ENCODE results near the gene TMEM108.

Gene TMEM108

GRCh38 chr3:133055339-133055738 lies 17.1 kb downstream of the TMEM108 start:
- no peak for DNase-seq

- DNase-seq, result no peak
Measured at GRCh38 chr3:133058243-133058642, 20.1 kb downstream of the TMEM108 start.

GRCh38 chr3:133058831-133059230 lies 20.6 kb downstream of the TMEM108 start:
- no peak for DNase-seq

GRCh38 chr3:133065193-133065961 lies 27.2 kb downstream of the TMEM108 start:
- DNase-seq, result no peak

GRCh38 chr3:133066026-133066425 lies 27.8 kb downstream of the TMEM108 start:
- no peak for DNase-seq

GRCh38 chr3:133069556-133070286 lies 31.5 kb downstream of the TMEM108 start:
- no peak for DNase-seq

GRCh38 chr3:133074977-133075376 lies 36.8 kb downstream of the TMEM108 start:
- no peak for DNase-seq

- no peak for DNase-seq
Measured at GRCh38 chr3:133077688-133078087, 39.5 kb downstream of the TMEM108 start.

- DNase-seq, result no peak
Measured at GRCh38 chr3:133079621-133080020, 41.4 kb downstream of the TMEM108 start.

GRCh38 chr3:133081016-133081415 lies 42.8 kb downstream of the TMEM108 start:
- no peak for DNase-seq

GRCh38 chr3:133083395-133083794 lies 45.2 kb downstream of the TMEM108 start:
- DNase-seq, result no peak

- no peak for DNase-seq
Measured at GRCh38 chr3:133089906-133090485, 51.8 kb downstream of the TMEM108 start.

- no peak for DNase-seq
Measured at GRCh38 chr3:133092681-133093080, 54.5 kb downstream of the TMEM108 start.

GRCh38 chr3:133093366-133093765 lies 55.2 kb downstream of the TMEM108 start:
- no peak for DNase-seq

GRCh38 chr3:133096900-133097613 lies 58.9 kb downstream of the TMEM108 start:
- no peak for DNase-seq

GRCh38 chr3:133103706-133104105 lies 65.5 kb downstream of the TMEM108 start:
- DNase-seq, result no peak

- no peak for DNase-seq
Measured at GRCh38 chr3:133106169-133106568, 68.0 kb downstream of the TMEM108 start.

GRCh38 chr3:133112666-133113065 lies 74.5 kb downstream of the TMEM108 start:
- no peak for DNase-seq

GRCh38 chr3:133113526-133113925 lies 75.3 kb downstream of the TMEM108 start:
- no peak for DNase-seq

- no peak for DNase-seq
Measured at GRCh38 chr3:133113927-133114597, 75.9 kb downstream of the TMEM108 start.

- DNase-seq, result no peak
Measured at GRCh38 chr3:133115176-133115575, 77.0 kb downstream of the TMEM108 start.

- DNase-seq, result no peak
Measured at GRCh38 chr3:133117342-133117741, 79.2 kb downstream of the TMEM108 start.

- no peak for DNase-seq
Measured at GRCh38 chr3:133119176-133119575, 81.0 kb downstream of the TMEM108 start.
